ENCODE results near the gene ACTL7A.

DNA sequence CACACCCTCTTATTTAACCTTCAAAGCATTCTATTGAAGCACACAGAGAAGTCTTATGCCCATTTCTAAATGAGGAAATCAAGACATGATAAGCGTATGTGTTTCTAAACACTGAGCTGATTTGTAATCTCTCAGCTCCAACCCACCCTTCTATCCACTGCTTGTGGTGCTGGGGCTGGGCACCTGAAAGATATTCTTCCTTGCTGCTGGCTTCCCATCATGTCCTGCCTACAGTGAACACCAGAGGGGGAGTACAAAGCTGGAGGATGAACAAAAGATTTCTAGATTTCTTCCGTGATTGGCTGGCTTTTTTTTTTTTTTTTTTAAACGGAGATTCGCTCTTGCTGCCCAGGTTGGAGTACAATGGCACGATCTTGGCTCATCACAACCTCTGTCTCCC, 14.4 kb downstream of the ACTL7A start:
- TF ChIP-seq POLR2A (IDR thresholded peaks at IDR 0.05) (no peak), POLR2AphosphoS5 (IDR thresholded peaks at IDR 0.05) (no peak)
- TF ChIP-seq, protein P1, sequence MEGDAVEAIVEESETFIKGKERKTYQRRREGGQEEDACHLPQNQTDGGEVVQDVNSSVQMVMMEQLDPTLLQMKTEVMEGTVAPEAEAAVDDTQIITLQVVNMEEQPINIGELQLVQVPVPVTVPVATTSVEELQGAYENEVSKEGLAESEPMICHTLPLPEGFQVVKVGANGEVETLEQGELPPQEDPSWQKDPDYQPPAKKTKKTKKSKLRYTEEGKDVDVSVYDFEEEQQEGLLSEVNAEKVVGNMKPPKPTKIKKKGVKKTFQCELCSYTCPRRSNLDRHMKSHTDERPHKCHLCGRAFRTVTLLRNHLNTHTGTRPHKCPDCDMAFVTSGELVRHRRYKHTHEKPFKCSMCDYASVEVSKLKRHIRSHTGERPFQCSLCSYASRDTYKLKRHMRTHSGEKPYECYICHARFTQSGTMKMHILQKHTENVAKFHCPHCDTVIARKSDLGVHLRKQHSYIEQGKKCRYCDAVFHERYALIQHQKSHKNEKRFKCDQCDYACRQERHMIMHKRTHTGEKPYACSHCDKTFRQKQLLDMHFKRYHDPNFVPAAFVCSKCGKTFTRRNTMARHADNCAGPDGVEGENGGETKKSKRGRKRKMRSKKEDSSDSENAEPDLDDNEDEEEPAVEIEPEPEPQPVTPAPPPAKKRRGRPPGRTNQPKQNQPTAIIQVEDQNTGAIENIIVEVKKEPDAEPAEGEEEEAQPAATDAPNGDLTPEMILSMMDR (IDR thresholded peaks at IDR 0.05): no peak
